HG03432 (cell line): ENCODE data around the gene IRGC.
A peak's percentile ranks its signal among the peaks of the same experiment; 100 is the strongest.
"Not testable (repeated sequence)": the region's sequence is repeated elsewhere in the genome, so short reads cannot be mapped to it uniquely, and the experiment has no call there.

Experiments
- ATAC-seq: cut with Tn5 transposase; IDR thresholded peaks from one replicate; pipeline ENCODE4 v1.9.1; 2021; ENCODE audit warnings: mild to moderate bottlenecking, moderate library complexity; ENCODE audit not compliant: unreplicated experiment

Gene IRGC

GRCh38 chr19:43751466-43752220 is 35.8 kb downstream of the IRGC start:
- ATAC-seq: no peak

- ATAC-seq: no peak
Observed at GRCh38 chr19:43752287-43752875, 36.5 kb downstream of the IRGC start.

GRCh38 chr19:43754253-43754502 is 38.3 kb downstream of the IRGC start:
- ATAC-seq: no peak

GRCh38 chr19:43754503-43755255 is 38.8 kb downstream of the IRGC start, which contains the start of gene SMG9:
SMG9 (minus strand) TSS chr19:43754962; CDS start chr19:43750741, 4,221 bp downstream.
- peak; percentile 62 for ATAC-seq

- ATAC-seq: peak; percentile 25
Observed at GRCh38 chr19:43755256-43755801, 39.5 kb downstream of the IRGC start.

- no peak for ATAC-seq
Observed at GRCh38 chr19:43759515-43759914, 43.6 kb downstream of the IRGC start.

- no peak for ATAC-seq
Observed at GRCh38 chr19:43760941-43761340, 45.1 kb downstream of the IRGC start.

GRCh38 chr19:43762814-43763213 is 46.9 kb downstream of the IRGC start:
- no peak for ATAC-seq

GRCh38 chr19:43763473-43763939 is 47.6 kb downstream of the IRGC start:
- ATAC-seq: peak; percentile 20

- not testable (repeated sequence) for ATAC-seq
Observed at GRCh38 chr19:43764684-43765083, 48.8 kb downstream of the IRGC start.

GRCh38 chr19:43765109-43765876 is 49.4 kb downstream of the IRGC start:
- peak; percentile 70 for ATAC-seq

GRCh38 chr19:43766755-43767043 is 50.8 kb downstream of the IRGC start:
- no peak for ATAC-seq

GRCh38 chr19:43767316-43767715 is 51.4 kb downstream of the IRGC start:
- no peak for ATAC-seq

GRCh38 chr19:43767818-43768217 is 51.9 kb downstream of the IRGC start:
- no peak for ATAC-seq

GRCh38 chr19:43768273-43769050 is 52.6 kb downstream of the IRGC start:
- no peak for ATAC-seq

GRCh38 chr19:43769256-43769655 is 53.4 kb downstream of the IRGC start:
- ATAC-seq: no peak
